WI38 (cell line): ENCODE results near the gene RPIA.

Experiments
- H3K4me3 ChIP-seq: 2 replicates; pipeline ENCODE4 v1.5.1; 2011; ENCODE audit warnings: low read depth, mild to moderate bottlenecking, control low read depth, low read length
- TF ChIP-seq, protein P1 (sequence below): IDR thresholded peaks from 2 replicates; pipeline ENCODE4 v1.5.1; 2012; ENCODE audit warnings: low read depth, mild to moderate bottlenecking, control low read depth, low read length

The RPIA gene

GRCh38 chr2:88735133-88735532 lies 43.7 kb downstream of the RPIA start:
- TF ChIP-seq, protein P1, sequence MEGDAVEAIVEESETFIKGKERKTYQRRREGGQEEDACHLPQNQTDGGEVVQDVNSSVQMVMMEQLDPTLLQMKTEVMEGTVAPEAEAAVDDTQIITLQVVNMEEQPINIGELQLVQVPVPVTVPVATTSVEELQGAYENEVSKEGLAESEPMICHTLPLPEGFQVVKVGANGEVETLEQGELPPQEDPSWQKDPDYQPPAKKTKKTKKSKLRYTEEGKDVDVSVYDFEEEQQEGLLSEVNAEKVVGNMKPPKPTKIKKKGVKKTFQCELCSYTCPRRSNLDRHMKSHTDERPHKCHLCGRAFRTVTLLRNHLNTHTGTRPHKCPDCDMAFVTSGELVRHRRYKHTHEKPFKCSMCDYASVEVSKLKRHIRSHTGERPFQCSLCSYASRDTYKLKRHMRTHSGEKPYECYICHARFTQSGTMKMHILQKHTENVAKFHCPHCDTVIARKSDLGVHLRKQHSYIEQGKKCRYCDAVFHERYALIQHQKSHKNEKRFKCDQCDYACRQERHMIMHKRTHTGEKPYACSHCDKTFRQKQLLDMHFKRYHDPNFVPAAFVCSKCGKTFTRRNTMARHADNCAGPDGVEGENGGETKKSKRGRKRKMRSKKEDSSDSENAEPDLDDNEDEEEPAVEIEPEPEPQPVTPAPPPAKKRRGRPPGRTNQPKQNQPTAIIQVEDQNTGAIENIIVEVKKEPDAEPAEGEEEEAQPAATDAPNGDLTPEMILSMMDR = no peak
- no peak overlapping the region for H3K4me3 ChIP-seq

GRCh38 chr2:88735853-88736252 lies 44.4 kb downstream of the RPIA start:
- no peak overlapping the region for H3K4me3 ChIP-seq
- TF ChIP-seq, protein P1 = no peak

DNA sequence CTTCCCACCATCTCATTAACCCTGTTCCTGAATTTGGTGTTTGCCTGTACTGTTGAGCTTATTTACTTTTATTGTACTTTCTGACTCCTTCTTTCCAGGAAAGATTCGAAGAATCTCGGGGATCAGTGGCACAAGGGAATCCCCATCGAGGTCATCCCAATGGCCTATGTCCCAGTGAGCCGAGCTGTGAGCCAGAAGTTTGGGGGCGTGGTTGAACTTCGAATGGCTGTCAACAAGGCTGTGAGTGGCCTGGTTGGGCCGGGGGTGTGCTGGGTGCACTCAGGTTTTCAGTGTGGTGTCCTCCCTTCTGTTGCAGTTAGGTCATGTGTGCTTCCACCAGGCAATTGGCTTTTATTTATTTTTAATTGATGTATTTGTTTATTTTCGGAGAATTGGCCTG lies 45.0 kb downstream of the RPIA start:
- TF ChIP-seq, protein P1 = no peak
- no peak overlapping the region for H3K4me3 ChIP-seq

- TF ChIP-seq, protein P1 = no peak
- H3K4me3 ChIP-seq = no peak overlapping the region
Observed at GRCh38 chr2:88737385-88737784, 45.9 kb downstream of the RPIA start.

DNA sequence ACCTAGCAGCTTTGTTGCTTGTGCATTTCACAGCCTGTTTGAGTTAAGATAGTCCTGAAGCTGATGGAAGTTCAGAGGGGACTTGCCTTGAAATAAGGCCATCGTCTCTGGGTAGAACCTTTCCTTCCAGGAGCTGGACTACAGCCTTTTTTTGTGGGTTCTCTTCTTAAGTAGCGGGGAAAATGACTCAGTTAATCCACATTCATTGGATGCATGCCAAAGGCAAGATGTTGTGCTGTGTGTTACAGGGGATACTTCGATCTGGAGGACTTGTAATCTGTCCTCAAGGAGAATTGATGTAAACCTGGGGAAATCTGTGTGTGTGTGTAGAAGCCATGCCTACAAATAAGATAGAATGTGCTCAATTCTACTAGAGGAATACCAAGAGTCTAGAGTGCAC lies 46.8 kb downstream of the RPIA start:
- H3K4me3 ChIP-seq = no peak overlapping the region

DNA sequence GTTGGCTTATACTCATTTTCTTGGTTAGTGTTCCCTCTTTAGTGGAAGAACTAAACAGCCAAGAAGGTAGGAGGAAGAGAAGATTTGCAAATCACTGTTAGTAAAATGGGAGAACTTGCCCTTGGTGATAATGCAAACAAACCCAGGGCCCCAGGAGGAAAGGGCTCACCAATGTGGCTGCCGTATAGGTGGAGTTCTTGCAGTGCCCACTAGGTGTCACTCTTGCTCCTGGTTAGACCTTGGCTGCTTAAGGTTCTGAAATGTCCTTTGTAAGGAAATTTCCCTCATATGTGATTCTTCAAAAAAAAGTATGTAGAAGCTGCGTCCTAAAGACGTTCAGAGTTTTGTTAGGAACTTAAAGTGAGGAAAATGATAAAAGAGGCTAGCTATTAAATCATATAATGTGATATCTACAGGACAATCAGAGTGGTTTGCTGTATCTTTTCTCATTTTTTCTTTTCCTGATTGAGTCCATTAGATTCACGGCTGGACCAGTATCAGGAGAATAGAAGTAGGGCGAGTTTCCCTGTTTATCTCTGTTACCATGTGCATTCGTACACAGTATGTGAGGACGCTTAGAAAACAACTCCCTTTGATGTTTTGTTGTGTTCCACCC lies 48.6 kb downstream of the RPIA start:
- no peak overlapping the region for H3K4me3 ChIP-seq
- TF ChIP-seq, protein P1 = peak; percentile 93

More for the DNA sequence above, 46.8 kb downstream of the RPIA start:
- TF ChIP-seq, protein P1 = no peak

GRCh38 chr2:88746929-88747490 lies 55.5 kb downstream of the RPIA start:
- TF ChIP-seq, protein P1 = no peak

More at GRCh38 chr2:88746929-88747490, 55.5 kb downstream of the RPIA start:
- H3K4me3 ChIP-seq = no peak overlapping the region
